GM18505 (cell line): Measurements from ENCODE around the gene NOX5.

Source experiments
- ATAC-seq: cut with Tn5 transposase; IDR thresholded peaks from one replicate; pipeline ENCODE4 v1.9.1; 2021; ENCODE audit not compliant: unreplicated experiment
- POLR2A ChIP-seq: IDR thresholded peaks from 4 replicates; pipeline ENCODE4 v1.6.1; 2011; ENCODE audit warnings: borderline replicate concordance; ENCODE audit not compliant: insufficient read depth, insufficient read length; ENCODE audit errors: extremely low read depth

Gene NOX5

DNA sequence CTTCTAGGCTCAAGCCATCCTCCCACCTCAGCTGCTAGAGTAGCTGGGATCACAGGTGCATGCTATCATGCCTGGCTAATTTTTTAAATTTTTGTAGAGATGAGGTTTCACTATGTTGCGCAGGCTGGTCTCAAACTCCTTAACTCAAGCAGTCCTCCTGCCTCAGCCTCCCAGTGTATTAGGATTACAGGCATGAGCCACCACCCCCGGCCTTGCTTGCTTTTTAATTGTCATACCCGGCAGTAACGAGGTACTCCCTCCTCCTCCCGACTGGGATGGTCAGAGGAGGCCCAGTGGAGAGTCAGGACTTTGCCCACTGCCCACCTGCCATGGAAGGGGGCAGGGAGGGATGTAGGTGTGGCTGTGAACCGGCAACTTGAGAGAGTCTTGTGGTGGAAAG is 4.5 kb downstream of the NOX5 start:
- no peak for ATAC-seq

GRCh38 chr15:69021895-69022294 is 7.4 kb downstream of the NOX5 start:
- ATAC-seq: no peak
- TF ChIP-seq POLR2A: no peak

More for the DNA sequence above, 4.5 kb downstream of the NOX5 start:
- no peak for TF ChIP-seq POLR2A

- no peak for ATAC-seq
These were observed 10.8 kb downstream of the NOX5 start for GRCh38 chr15:69025320-69025719.

GRCh38 chr15:69026355-69026754 is 11.9 kb downstream of the NOX5 start:
- ATAC-seq: no peak
- TF ChIP-seq POLR2A: no peak

More at GRCh38 chr15:69025320-69025719, 10.8 kb downstream of the NOX5 start:
- TF ChIP-seq POLR2A: no peak

GRCh38 chr15:69027976-69028518 is 13.6 kb downstream of the NOX5 start:
- ATAC-seq: no peak
- TF ChIP-seq POLR2A: no peak

GRCh38 chr15:69031013-69032001 is 16.8 kb downstream of the NOX5 start:
- no peak for TF ChIP-seq POLR2A
- ATAC-seq: no peak

- ATAC-seq: no peak
- TF ChIP-seq POLR2A: no peak
These were observed 17.5 kb downstream of the NOX5 start for GRCh38 chr15:69032031-69032430.

- no peak for TF ChIP-seq POLR2A
- no peak for ATAC-seq
These were observed 18.3 kb downstream of the NOX5 start for GRCh38 chr15:69032703-69033373.

DNA sequence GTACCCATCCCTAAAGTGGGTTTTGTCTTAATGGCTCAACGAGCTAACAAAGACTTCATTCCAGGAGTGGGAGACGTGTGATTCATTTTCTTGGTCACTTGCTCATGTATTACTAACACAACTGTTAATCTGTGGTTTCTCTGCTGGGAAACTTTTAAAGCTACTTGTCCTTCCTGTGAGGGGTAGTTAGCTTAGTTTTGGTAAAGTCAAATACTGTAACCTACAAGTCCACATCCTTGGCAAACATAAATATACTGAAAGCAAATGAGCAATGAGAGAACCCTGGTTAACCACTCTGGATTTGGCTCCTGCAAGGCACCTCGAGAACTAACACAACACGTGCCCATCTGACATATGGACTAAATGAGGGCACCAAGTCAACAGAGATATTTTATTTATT is 19.9 kb downstream of the NOX5 start:
- no peak for ATAC-seq
- no peak for TF ChIP-seq POLR2A

- no peak for ATAC-seq
- no peak for TF ChIP-seq POLR2A
These were observed 20.9 kb downstream of the NOX5 start for GRCh38 chr15:69035205-69035917.

- ATAC-seq: no peak
- TF ChIP-seq POLR2A: no peak
These were observed 21.4 kb downstream of the NOX5 start for GRCh38 chr15:69035918-69036258.

DNA sequence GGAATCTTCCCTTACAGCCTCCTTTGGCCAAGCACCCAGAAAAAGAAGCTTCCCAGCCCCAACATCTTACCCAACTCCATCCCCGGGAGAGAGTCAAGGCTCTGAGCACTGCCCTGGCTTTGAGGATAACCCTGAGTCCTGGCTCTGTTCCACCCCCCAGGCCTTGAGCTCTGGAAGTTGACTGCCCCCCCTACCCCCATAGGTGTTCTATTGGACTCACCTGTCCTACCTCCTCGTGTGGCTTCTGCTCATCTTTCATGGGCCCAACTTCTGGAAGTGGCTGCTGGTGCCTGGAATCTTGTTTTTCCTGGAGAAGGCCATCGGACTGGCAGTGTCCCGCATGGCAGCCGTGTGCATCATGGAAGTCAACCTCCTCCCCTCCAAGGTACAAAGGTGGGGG is 22.3 kb downstream of the NOX5 start:
- ATAC-seq: no peak
- no peak for TF ChIP-seq POLR2A

- TF ChIP-seq POLR2A: no peak
- ATAC-seq: no peak
These were observed 23.0 kb downstream of the NOX5 start for GRCh38 chr15:69037482-69037881.
